Measurements from ENCODE around the gene FAM83F.

Gene FAM83F

DNA sequence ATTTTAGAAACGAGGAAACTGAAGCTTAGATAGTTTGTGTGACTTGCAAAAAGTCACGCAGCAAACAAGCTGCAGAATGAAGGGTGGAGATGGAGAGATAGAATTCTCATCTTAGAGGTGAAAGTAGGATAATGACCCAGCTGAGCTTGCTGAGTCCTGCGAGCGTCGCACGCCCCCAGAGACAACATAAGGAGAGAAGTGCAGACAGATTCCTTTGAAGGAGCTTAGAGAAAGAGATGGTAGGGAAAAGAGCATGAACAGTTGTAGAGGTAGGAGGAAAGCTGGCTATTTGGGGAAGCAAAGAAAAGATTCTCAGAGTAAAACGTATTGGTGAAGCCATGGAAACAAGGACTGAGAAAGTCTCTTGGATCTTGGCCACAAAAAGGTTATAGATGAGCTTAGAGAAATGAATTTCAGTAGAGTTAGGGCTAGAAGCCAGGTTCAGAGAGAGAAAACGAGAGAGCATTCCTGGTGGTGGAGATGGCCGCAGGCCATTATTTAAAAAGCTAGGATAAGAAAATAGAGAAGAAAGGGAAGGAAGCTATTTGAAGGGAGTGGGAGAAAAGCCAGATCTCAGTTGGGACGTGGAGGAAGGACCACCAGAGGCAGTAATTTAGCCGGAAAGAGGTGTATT lies 44.8 kb downstream of the FAM83F start:
- no peak for DNase-seq

DNA sequence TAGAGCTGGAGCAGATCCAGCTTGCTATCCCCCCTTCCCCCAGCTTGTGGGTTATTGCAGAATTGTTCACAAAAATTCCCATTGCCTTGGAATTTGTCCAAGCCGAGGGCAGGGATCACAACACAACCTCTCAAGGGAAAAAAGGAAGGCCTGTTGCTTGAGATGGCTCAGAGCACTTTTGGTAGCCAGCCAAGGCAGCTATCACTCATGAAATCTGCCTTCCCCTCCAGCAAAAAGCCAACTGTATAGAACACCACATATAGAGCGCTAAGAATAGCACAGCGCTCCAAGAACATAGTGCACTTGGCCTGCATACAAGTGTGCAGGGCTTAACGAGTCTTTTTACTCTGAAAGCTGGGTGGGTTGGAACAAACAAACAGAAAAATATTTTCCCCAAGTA lies 46.2 kb downstream of the FAM83F start:
- peak; percentile 35 to 57 (median 52) for DNase-seq

DNA sequence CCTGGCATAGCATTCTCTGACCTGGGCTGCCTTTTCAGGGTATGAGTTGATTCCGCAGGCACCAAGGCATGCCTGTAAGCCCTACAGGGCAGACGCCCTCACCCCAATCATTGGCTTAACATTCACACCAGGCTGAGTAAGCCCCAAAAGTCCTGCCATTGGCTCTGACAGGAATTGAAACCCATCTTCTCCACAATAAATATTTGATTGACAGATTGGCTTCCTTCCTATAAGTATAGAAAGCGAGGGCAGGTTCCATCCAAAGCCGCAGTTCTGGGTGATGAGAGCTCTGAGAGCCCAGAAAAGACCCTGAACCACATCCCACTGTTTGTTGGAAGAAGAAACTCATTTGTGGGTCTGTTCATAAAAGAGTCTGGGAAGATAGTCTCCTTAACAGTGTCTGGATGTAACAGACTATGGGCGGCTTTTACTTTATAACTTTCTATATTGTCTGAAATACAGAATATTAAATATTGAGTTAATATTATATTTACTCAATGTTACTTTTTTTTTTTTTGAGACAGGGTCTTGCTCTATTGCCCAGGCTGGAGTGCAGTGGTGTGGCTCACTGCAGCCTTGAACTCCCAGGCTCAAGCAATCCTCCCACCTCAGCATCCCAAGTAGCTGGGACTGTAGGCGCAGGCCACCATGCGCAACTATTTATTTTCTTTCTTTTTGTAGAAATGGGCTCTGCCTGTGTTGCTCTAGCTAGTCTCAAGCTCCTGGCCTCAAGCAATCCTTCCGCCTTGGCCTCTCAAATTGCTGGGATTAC lies 46.8 kb downstream of the FAM83F start:
- no peak for DNase-seq

DNA sequence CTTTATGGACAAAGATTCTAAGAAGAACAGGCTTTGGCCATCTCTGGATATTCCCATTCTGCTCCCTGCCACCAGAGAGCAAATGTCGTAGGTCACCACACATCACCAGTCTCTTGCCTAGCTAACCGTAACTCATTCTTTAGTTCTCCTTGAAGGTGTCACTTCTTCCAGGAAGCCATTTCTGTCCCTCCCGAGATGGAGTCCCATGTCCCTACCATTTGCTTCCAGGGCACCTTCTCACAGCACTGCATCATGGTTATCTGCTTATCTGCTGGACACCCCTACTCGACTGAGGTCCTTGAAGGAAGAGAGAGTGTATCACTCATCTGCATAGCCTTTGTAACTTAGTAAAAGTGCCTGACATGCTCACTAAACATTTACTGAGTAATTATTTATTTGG lies 47.6 kb downstream of the FAM83F start:
- no peak for DNase-seq

DNA sequence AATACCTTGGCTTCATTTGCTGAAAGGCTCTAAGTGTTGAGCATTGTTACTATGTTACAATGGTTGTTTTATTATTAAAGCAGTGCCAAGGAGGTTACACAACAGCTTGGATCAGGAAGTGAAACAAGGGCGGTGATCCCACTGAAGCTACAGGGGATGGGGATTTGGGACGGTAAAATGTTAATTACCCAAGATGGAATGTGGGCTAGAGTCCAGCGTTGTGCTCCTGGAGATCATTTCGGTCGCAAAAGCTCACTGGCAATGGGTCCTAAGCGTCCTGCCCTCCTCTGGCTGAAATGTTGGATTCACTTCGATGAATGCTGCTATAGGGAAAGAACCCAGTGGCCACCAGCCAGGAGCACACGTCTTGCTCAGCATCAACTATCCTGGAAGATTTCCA lies 48.3 kb downstream of the FAM83F start:
- DNase-seq = peak; percentile 56 to 73 (median 70)

DNA sequence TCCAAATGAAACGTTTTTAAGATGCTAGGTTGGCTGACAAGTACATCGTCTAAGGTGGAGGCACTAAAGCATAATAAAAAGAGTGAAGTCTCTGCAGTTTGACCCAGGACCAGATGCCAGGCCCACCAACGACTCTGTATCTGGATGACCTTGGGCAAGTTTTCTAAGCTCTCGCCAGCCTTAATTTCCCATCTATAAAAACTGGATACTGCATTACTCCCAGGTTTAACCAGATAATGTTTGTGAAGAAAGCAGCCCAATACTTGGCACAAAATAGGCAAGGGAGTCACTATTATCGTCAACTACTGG lies 49.0 kb downstream of the FAM83F start:
- no peak for DNase-seq

DNA sequence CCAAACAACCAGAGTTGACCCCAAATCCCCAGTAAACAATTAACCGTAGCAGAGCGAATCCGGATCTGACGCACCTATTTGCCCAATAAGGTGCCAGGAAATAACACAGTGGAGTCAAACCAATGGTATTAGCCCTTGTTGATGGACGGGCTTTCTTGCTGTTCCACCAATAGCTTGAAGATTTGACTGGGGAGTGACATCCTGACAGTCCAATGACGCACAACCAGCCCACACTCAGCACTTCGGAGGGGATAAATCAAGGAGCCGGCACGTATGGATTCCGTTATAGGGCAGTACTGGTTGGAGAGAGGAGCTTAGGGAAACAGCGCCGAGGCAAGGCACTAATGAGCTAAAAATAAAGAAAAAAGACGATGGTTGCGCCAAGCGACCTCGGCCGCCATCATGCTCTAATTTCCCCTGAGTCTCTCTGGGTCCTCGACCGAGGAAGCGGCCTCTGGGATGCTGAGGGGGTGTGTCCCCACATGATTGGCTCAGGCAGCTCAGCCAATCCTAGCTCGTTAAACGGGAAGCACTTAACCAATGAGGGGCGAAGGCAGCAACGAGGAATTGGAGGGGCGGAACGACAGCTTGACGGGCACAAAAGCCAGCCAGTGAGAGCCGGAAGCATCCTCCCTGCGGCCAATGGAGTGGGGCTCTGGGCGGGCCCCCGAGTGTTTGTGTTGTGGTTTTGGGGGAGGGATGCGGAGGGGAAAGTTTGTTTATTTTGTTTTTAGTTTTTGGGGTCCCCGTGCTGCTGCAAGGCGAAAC lies 49.5 kb downstream of the FAM83F start:
- peak; percentile 98 to 100 (median 99) for DNase-seq

DNA sequence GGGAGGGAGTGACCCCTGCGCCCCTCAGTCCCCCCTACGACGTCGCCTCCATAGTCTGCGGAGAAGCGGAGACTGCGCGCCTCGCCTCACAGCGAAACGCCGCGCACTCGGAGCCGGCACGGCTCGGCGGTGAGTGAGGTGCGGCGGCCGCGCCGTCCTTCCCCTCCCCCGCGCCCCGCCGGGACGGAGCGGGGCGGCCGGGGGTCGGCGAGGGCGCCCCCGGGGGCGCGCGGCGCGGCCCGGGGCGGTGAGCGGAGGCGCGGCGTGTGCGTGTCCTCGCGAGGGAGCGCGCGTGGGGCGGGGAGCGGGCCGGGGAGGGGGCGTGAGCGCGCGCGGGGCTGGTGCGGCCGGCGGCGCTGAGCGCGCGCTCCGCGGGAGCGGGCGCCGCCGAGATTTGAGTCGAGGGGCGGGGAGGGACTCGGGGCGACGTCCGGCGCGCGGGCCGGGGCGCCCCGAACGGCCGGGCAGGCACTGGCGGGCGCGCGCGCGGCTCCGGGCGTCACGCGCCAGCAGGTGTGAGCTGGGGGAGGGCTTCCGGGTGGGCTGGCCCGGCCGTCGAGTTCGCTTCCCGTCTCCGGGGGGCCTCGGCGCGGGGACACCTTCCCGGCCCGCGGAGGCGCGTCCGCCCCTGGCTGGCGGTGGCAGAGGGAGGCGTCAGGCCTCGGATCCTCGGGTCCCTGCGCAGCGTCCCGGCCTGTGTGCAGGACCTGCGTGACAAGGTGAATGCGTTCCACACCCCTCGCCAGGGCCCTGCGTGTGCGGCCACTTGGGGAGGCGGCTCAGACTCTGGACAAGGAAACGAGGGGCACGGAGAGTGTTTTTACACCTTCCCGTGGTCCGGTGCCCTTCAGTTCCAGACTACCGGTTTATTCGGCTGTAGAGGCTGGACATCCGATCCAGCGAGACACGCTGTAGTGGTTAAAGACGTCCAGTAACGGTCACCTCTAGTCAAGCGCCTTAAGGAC lies 50.4 kb downstream of the FAM83F start:
- DNase-seq = peak; percentile 19 to 70 (median 42)

DNA sequence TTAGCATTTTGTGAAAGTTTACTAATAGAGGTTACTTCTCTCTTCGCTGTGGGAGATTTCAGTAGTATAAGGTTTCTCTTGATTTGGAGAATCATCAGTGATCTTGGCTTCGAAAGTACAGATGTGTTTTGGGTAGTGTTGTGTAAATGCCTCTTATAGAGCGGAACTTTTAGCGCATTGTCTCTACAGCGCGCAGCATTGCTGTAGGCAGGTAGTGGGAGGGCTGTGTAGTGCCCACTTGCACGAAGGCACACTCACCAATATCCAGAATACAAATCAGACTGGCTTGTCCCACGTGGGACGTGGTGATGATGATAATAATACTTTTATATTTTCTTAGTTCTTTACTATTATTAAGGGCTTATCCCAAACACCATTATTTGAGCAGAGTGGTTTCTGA lies 51.4 kb downstream of the FAM83F start:
- DNase-seq = no peak

DNA sequence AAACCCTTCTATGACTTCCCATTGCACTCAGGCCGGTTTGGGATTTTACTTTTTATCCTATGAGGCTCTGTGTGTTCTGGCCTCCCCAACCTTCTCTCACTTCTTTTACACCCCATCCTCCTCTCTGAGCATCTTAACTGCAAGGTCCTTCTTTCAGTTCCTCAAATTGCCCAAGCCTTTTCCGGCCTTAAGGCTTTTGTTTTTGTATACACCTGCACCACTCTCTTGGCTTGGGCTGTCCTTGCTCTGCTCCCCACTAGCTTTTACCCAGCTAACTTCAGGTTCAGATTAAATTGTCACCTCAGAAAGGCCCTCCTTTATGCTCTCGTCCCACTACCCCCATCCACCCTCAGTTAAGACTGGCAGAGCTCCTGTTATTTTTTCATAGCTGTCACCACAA lies 55.5 kb downstream of the FAM83F start:
- DNase-seq = peak in 3 of 4 experiments; percentile 23 to 28 (median 24)

DNA sequence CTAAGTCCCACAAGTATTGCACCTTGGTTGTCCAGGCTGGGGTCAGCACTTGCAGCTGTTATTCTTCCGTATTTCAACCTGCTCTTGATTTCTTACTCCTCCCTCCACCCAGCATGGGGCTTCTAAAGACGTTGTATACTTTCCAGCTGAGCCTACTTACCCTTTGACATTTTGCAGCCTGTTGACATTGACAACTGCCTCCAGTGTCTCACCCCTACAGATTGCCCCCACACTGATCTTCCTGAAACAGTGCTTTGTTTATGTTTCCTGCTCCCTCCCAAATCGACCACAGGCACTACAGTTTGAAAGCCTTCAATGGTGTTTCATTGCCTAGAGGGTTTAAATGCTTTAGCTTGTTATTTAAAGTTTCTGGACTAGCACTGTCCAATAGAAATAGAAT lies 56.6 kb downstream of the FAM83F start:
- no peak for DNase-seq

DNA sequence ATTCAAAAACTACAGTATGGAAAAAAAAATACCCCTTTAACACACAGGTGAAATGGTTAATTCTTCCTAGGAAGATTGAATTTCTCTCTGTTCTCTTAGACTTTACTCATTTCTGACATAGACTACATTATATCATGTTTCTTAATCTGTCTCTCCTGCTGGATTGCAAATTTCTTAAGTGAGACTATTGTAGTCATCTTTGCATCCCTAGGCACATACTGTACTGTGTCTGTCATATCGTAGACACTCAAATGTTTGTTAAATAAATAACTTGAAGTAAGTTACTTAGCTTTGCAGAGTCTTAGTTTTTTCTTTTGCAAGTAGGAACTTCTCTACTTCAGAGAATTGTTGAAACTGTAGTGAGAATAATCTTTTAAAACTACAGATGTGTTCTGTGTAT lies 58.7 kb downstream of the FAM83F start:
- no peak for DNase-seq

DNA sequence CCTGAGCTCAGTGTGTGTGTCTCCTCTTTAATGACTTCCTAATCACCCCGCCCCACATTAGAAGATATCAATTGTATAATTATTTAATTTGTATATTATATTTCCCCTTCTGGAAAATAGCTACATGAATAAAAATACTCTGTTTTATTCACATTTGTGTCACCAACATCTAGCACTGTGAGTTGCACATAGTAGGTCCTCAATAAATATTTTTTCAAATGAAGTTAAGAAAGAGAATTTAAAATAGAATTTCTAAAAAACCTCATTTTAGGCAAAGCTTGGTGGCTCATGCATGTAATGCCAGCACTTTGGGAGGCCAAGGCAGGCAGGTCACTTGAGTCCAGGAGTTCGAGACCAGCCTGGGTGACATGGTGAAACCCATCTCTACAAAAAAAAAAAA lies 59.7 kb downstream of the FAM83F start:
- no peak for DNase-seq

DNA sequence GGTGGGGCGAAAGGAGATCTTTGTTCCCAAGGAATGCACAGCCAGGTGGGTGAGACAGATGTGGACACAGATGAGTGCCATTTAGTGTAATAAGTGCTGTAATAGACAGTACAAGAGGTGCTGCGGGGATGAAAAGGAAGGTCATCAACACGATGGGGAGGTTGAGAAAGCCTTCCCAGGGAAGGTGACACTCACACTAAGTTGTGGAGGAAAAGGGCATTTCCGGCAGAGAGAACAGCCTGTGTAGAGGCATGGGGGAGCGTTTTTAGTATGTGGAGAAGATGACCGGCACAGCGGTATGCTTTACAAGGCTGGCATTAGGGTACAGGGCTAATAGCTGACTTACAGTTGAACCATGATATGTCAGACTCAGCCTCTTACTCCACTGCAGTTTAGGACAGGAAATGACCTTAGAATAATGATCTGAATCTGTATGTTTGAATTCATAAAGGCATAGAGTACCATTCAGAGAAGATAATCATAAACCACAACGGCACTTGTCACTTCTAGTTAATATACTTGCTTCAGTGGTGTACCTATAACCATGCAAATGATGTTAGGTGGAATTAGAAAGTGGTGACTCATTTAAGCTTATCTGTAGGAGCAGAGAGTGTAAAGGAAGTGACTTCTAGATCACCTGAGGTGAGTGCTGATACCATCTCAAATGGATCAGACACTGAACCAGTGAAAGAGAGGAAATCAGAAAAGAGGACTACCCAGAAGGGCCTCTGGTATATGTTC lies 60.6 kb downstream of the FAM83F start:
- DNase-seq = no peak

DNA sequence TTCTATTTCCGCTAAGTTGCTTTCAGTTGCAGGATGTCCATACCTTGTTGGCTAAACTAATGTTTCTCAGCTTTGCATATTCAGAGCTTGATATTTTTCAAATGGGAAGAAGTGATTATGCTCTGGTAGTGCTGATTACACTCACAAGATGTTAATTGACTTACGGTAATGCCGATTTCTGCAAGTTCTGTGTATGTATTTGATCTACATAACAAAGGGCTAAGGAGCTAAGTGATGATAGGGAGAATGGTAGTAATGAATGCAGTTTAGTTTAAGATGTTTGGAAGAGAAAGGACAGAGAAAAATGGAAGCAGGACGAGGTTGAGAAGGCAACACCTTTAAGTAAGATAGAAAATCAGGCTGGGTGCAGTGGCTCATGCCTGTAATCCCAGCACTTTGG lies 61.4 kb downstream of the FAM83F start:
- DNase-seq = no peak

DNA sequence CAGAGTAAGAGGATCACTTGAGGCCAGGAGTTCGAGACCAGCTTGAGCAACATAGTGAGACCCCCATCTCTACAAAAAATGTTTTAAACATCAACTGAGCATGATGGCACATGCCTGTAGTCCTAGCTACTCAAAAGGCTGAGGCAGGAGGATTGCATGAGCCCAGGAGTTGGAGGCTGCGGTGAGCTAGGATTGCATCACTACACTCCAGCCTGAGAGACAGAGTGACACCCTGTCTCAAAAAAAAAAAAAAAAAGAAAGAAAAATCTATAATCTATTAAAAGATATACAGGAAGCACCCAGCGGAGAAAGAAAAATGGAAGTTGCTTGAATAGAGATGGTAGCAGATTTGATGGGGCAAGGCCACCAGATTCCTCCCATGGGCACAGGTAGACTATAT lies 61.8 kb downstream of the FAM83F start:
- DNase-seq = no peak

DNA sequence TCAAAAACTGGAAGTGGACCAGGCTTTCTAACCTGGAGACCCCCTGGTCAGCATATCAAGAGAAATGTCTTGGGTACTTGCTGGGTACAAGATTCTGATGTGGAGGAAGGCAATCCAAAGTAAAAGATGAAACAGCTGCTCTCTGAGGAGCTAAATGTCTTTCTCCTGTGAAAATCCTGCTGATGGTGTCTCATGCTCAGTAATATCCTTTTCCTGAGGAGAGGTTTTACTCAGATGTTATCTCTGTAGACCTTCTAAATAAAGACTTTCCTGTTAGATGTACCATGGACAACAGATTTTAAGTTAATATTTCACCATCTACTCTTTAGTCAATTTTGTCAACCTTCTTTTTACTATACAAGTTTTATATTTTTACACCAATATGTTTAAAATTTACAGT lies 62.9 kb downstream of the FAM83F start:
- DNase-seq = no peak

DNA sequence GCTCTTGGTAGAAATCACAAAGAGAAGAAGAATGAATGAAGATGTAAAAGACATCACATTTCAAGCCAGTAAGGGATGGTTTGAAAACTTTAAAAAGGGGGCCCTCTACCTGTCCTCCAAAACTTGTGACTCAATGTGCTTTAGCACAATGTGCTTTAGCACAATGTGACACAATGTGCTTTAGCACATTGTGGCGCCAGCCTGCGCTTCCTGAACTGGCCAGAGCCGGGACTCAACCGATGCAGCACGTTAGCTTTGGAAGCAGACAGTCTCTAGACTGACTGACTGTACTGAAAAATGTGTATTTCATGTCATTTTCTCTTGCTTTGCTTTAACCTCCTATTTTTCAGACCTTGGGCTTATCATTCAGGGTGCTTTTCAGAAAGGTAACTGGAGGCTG lies 63.5 kb downstream of the FAM83F start:
- DNase-seq = peak in 1 of 4 experiments; percentile 16

DNA sequence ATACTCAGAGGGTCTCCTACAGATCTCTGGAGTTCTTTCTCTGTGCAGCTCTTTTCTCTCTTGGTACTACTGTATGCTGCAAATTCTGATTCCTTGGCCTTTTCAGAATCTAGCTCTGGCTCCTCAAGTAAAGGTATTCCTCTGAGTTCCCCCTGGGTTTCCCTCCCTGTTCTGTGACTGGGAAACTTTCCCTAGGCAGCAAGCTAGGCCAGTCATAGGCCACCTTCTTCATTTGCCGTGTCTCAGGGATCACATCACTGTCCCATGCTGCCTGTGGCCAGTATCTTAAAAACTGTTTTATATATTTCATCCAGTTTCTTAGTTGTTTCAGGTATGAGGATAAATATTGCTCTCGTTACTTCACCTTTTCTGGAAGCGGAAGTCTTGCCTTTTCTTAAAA lies 71.2 kb downstream of the FAM83F start:
- no peak for DNase-seq

DNA sequence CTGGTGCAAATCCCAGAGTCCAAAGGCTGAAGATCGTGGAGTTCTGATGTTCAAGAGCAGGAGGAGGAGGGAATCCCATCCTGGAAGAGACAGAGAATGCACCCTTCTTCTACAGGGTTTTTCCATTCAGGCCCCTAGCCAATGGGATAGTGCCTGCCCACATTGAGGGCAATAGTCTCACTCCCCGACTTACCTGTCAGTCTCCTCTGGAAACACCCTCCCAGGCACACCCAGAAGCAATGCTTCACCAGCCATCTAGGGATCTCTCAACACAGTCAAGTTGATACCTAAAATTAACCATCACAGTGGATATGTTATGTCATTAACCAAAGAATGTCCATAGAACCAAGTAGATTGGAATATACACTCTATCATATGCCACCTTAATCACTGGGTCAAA lies 72.9 kb downstream of the FAM83F start:
- DNase-seq = no peak

DNA sequence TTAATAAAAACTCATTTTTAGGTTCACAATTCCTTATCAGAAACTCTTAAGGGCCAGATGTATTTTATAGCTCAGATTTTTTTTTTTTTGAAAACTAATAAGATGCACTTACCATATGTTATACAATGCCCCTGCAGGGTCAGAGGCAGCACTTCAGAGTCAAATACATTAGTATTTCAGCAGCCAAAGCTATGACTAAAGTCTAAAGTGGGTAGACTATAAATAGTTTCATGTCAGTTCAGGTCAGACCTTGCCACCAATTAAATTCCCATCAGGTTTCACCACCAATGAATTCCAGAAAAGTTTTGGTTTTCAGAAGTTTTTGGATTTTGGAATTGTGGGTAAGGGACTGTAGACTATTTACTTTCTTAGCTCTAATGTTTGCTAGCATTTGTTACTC lies 75.9 kb downstream of the FAM83F start:
- DNase-seq = no peak

DNA sequence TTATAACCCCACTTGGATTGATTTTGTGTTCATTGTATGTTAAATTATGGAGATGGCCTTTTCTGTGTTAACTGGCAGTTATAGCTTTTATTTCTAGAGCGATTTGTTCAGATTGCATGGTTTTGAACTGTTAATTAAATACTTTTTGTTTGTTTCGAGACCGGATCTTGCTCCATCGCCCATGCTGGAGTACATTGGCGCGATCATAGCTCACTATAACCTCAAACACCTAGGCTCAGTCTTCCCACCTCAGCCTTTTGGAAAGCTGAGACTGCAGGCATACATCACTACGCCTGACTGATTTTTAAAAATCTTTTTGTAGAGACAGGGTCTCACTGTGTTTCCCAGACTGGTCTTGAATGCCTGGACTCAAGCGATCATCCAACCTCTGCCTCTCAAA lies 77.0 kb downstream of the FAM83F start:
- DNase-seq = no peak

All from suppressor macrophage (primary cell).